Measurements from ENCODE around the gene RALGAPA2.

RALGAPA2 gene

DNA sequence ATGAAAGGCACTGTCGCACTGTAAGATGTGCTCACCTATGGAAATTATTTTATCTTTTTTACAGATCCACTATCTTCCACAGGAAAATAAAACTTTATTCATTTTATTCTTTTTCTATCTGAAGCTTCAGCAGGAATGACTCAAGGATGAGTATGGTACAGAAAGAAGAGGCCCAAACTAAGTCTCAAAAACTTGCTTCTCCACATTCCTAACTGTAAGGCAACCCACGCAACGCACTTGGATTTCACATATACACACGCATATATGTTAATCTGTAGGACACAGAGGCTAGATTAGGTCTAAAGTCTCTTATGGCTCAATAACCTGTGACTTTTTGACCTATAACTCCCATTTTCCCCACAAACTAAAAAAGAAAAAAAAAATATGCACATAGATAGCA lies 81.9 kb downstream of the RALGAPA2 start:
- DNase-seq (ENCODE audit: low read depth in 2 of 2) = no peak
- TF ChIP-seq, protein P1, sequence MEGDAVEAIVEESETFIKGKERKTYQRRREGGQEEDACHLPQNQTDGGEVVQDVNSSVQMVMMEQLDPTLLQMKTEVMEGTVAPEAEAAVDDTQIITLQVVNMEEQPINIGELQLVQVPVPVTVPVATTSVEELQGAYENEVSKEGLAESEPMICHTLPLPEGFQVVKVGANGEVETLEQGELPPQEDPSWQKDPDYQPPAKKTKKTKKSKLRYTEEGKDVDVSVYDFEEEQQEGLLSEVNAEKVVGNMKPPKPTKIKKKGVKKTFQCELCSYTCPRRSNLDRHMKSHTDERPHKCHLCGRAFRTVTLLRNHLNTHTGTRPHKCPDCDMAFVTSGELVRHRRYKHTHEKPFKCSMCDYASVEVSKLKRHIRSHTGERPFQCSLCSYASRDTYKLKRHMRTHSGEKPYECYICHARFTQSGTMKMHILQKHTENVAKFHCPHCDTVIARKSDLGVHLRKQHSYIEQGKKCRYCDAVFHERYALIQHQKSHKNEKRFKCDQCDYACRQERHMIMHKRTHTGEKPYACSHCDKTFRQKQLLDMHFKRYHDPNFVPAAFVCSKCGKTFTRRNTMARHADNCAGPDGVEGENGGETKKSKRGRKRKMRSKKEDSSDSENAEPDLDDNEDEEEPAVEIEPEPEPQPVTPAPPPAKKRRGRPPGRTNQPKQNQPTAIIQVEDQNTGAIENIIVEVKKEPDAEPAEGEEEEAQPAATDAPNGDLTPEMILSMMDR (IDR thresholded peaks at IDR 0.05; ENCODE audit: low read depth, low read length) = no peak
- no peak overlapping the region for H3K4me3 ChIP-seq (replicated peaks in 1 of 2; ENCODE audit: low read depth in 2 of 2, low read length in 2 of 2)

GRCh38 chr20:20629556-20630188 lies 82.8 kb downstream of the RALGAPA2 start:
- TF ChIP-seq, protein P1 (IDR thresholded peaks at IDR 0.05; ENCODE audit: low read depth, low read length) = no peak
- DNase-seq (ENCODE audit: low read depth in 2 of 2) = no peak
- no peak overlapping the region for H3K4me3 ChIP-seq (replicated peaks in 1 of 2; ENCODE audit: low read depth in 2 of 2, low read length in 2 of 2)

DNA sequence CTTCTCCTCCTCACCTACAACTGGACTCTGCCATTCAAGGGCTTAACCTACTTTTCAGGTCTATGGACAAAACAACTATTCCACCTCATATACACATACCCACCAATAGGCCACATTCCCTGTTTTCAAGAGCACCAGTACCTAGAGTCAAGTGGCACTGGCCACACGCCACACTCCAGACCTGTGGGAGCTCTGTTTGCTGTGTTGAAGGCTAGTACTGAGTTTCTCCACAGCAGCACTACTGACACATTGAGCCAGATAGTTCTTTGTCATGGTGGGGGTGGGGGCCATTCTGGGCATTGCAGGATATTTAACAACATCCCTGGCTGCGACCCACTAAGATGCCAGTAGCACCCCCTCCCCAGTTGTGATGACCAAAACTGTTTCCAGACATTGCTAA lies 84.1 kb downstream of the RALGAPA2 start:
- TF ChIP-seq, protein P1 (IDR thresholded peaks at IDR 0.05; ENCODE audit: low read depth, low read length) = no peak
- DNase-seq (ENCODE audit: low read depth in 2 of 2) = no peak
- H3K4me3 ChIP-seq (replicated peaks in 1 of 2; ENCODE audit: low read depth in 2 of 2, low read length in 2 of 2) = no peak overlapping the region

DNA sequence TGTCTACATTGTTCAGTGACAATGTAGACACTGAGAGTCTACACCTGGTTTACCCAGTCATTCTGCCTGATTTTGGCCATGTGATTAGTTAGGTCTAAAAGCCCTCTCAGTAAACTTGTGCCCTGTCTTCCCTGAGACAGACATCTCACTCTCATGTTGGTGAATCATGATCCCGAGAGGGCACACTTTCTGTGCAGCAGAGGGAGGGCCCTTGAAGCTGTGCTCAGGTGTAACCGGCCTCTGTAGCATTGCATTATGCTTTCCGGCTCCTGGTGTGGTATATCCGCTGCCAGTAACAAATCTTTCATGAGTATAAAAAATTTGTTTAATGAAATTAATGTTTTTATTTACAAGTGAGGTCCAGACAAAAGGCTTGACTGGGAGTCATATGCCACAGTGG lies 85.0 kb downstream of the RALGAPA2 start:
- no peak for DNase-seq (ENCODE audit: low read depth in 2 of 2)
- no peak overlapping the region for H3K4me3 ChIP-seq (replicated peaks in 1 of 2; ENCODE audit: low read depth in 2 of 2, low read length in 2 of 2)
- TF ChIP-seq, protein P1 (IDR thresholded peaks at IDR 0.05; ENCODE audit: low read depth, low read length) = no peak

DNA sequence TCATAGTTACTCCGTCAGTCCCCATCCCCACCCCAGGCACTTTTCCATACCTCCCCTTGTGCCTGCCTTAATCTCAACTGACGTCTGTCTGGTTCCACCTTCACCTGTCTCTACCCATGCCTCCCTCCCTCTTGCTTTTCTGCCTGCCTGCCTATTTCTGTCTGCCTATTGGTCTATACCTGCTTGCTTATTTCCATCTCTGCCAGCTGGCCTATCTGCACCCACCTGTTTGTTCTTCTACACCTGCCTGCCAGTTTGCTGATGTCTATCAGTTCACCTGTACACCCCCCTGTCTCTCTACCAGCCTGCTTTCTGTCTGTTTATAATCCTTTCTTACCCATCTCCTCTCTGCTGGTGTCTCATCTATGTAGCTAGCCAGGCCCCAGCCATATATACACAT lies 87.5 kb downstream of the RALGAPA2 start:
- TF ChIP-seq, protein P1 (IDR thresholded peaks at IDR 0.05; ENCODE audit: low read depth, low read length) = no peak
- no peak overlapping the region for H3K4me3 ChIP-seq (replicated peaks in 1 of 2; ENCODE audit: low read depth in 2 of 2, low read length in 2 of 2)
- DNase-seq (ENCODE audit: low read depth in 2 of 2) = no peak

DNA sequence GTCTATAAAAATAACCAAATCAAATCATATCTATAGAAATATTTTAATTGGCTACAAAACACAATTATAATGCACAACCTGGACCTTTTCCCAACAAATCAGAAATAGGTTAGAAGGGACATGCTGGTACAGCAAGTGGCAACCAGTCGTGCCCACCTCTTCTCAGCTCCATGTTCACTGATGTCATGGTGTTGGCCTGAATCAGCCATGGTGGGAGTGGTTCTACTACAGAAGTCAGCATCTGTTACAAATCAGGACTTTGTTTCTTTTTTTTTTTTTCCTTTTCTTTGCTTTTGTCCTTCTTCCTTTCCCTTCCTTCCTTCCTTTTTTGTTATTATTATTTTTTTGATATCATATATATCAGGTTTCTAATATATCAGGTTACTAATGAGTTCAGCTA lies 91.2 kb downstream of the RALGAPA2 start:
- H3K4me3 ChIP-seq (replicated peaks in 1 of 2; ENCODE audit: low read depth in 2 of 2, low read length in 2 of 2) = no peak overlapping the region
- no peak for DNase-seq (ENCODE audit: low read depth in 2 of 2)
- TF ChIP-seq, protein P1 (IDR thresholded peaks at IDR 0.05; ENCODE audit: low read depth, low read length) = no peak

GRCh38 chr20:20614391-20614790 lies 98.1 kb downstream of the RALGAPA2 start:
- TF ChIP-seq, protein P1 (IDR thresholded peaks at IDR 0.05; ENCODE audit: low read depth, low read length) = no peak
- no peak overlapping the region for H3K4me3 ChIP-seq (replicated peaks in 1 of 2; ENCODE audit: low read depth in 2 of 2, low read length in 2 of 2)
- DNase-seq (ENCODE audit: low read depth in 2 of 2) = peak in 1 of 2 donors; percentile 34

All from cardiac fibroblast (primary cell).